IMR-90 (cell line): ENCODE data around the gene ITPKB. TPM values are rescaled to one million over a fixed set of nuclear protein-coding genes. Genes with fewer than 3 reads are reported as not detected.

Experiments
- ATAC-seq: fragments of 200-7000 bp; cut with Tn5 transposase; 2 replicates; pipeline ENCODE4 v1.9.1; 2020; ENCODE audit warnings: low read depth, mild to moderate bottlenecking, moderate library complexity
- BruUV-seq: library from RNA; stranded (reverse); fragments of 400-500 nt; replicated peaks from 2 replicates; lab custom pipeline; 2021; lab: Mats Ljungman, UMichigan
- CTCF ChIA-PET: fragments of 300-600 bp; formaldehyde crosslinking; extraction: SDS; loops from one replicate; lab custom pipeline; 2021; ENCODE audit warnings: antibody characterized with exemption; lab: Yijun Ruan, JAX
- POLR2A ChIA-PET: fragments of 300-600 bp; sonication (Branson Sonifier 250); formaldehyde crosslinking; loops from one replicate; lab custom pipeline; 2022; ENCODE audit warnings: antibody characterized with exemption; ENCODE audit not compliant: unreplicated experiment; lab: Charles Lee
- DNase-seq: peaks from one replicate; pipeline ENCODE4 v3.0.0; 2013
- H2AFZ ChIP-seq: replicated peaks from 2 replicates; pipeline ENCODE3; 2013; ENCODE audit warnings: low read length, mild to moderate bottlenecking; ENCODE audit not compliant: poor library complexity
- H2AK5ac ChIP-seq: 2 replicates; pipeline ENCODE4 v1.6.1; 2013; ENCODE audit warnings: low read depth, low read length, inconsistent platforms
- H2AK9ac ChIP-seq: replicated peaks from 2 replicates; pipeline ENCODE3; 2013; ENCODE audit warnings: mild to moderate bottlenecking, low read depth, low read length, moderate library complexity; ENCODE audit not compliant: poor library complexity
- H2BK120ac ChIP-seq: 2 replicates; pipeline ENCODE4 v1.6.1; 2013; ENCODE audit warnings: low read depth, low read length, inconsistent platforms
- H2BK15ac ChIP-seq: 3 replicates; pipeline ENCODE4 v1.6.1; 2013; ENCODE audit warnings: low read depth, low read length, inconsistent platforms
- H2BK20ac ChIP-seq: 2 replicates; pipeline ENCODE4 v1.6.1; 2013; ENCODE audit warnings: low read depth, mild to moderate bottlenecking, inconsistent platforms, low read length, moderate library complexity
- H2BK5ac ChIP-seq: 2 replicates; pipeline ENCODE4 v1.6.1; 2013; ENCODE audit warnings: mild to moderate bottlenecking, low read depth, low read length, inconsistent platforms; ENCODE audit not compliant: poor library complexity, severe bottlenecking
- H3K14ac ChIP-seq: replicated peaks from 2 replicates; pipeline ENCODE4 v1.6.1; 2013; ENCODE audit warnings: low read depth, low read length, inconsistent platforms
- H3K18ac ChIP-seq: 2 replicates; pipeline ENCODE4 v1.6.1; 2013; ENCODE audit warnings: low read depth, low read length, control low read depth
- H3K23ac ChIP-seq: 2 replicates; pipeline ENCODE4 v1.6.1; 2013; ENCODE audit warnings: low read depth, low read length, inconsistent platforms
- H3K27ac ChIP-seq: 2 replicates; pipeline ENCODE4 v1.5.1; 2013; ENCODE audit warnings: mild to moderate bottlenecking, control low read depth, low read length; ENCODE audit not compliant: insufficient read depth
- H3K27me3 ChIP-seq: 2 replicates; pipeline ENCODE4 v1.6.1; 2013; ENCODE audit warnings: low read length; ENCODE audit not compliant: control insufficient read depth, insufficient read depth
- H3K36me3 ChIP-seq: 2 replicates; pipeline ENCODE4 v1.6.1; 2013; ENCODE audit warnings: low read length, mixed read lengths; ENCODE audit not compliant: control insufficient read depth, insufficient read depth
- H3K4ac ChIP-seq: 2 replicates; pipeline ENCODE4 v1.6.1; 2013; ENCODE audit warnings: low read depth, low read length, inconsistent platforms
- H3K4me1 ChIP-seq: 2 replicates; pipeline ENCODE4 v1.6.1; 2013; ENCODE audit warnings: low read length, mixed read lengths; ENCODE audit not compliant: control insufficient read depth, insufficient read depth
- H3K4me2 ChIP-seq: 2 replicates; pipeline ENCODE4 v1.6.1; 2013; ENCODE audit warnings: low read depth, mild to moderate bottlenecking, control low read depth, low read length, moderate library complexity
- H3K4me3 ChIP-seq: 2 replicates; pipeline ENCODE4 v1.5.1; 2013; ENCODE audit warnings: low read depth, mild to moderate bottlenecking, control low read depth, low read length, moderate library complexity; ENCODE audit not compliant: insufficient read depth
- H3K56ac ChIP-seq: 2 replicates; pipeline ENCODE4 v1.6.1; 2013; ENCODE audit warnings: low read length, inconsistent platforms; ENCODE audit not compliant: insufficient read depth; ENCODE audit errors: extremely low read depth
- H3K79me1 ChIP-seq, 2 experiments: 2 replicates each; pipeline ENCODE4 v1.6.1; 2013; ENCODE audit warnings: low read length in 2 of 2, inconsistent platforms in 1 of 2, low read depth in 1 of 2
- H3K9ac ChIP-seq: 2 replicates; pipeline ENCODE4 v1.6.1; 2013; ENCODE audit warnings: low read depth, low read length, control low read depth
- H3K9me1 ChIP-seq: 2 replicates; pipeline ENCODE4 v1.6.1; 2013; ENCODE audit warnings: low read length, inconsistent platforms; ENCODE audit not compliant: insufficient read depth
- H3K9me3 ChIP-seq: 2 replicates; pipeline ENCODE4 v1.6.1; 2013; ENCODE audit warnings: low read length; ENCODE audit not compliant: control insufficient read depth, insufficient read depth
- H4K20me1 ChIP-seq: 2 replicates; pipeline ENCODE4 v1.6.1; 2013; ENCODE audit warnings: low read length, inconsistent platforms; ENCODE audit not compliant: insufficient read depth
- H4K5ac ChIP-seq: 2 replicates; pipeline ENCODE4 v1.6.1; 2013; ENCODE audit warnings: mild to moderate bottlenecking, low read depth, low read length, control low read depth
- H4K8ac ChIP-seq, 2 experiments: 2 replicates each; pipeline ENCODE4 v1.6.1; 2013; ENCODE audit warnings: low read depth in 2 of 2, low read length in 2 of 2, control low read depth in 1 of 2, inconsistent platforms in 1 of 2
- H4K91ac ChIP-seq: 2 replicates; pipeline ENCODE4 v1.6.1; 2013; ENCODE audit warnings: low read depth, low read length, inconsistent platforms; ENCODE audit not compliant: insufficient read depth
- CEBPB ChIP-seq: IDR thresholded peaks from 2 replicates; pipeline ENCODE4 v1.6.1; 2012; ENCODE audit warnings: low read depth, low read length, improper control_type of control experiment
- CHD1 ChIP-seq: IDR thresholded peaks from 2 replicates; pipeline ENCODE4 v1.6.1; 2012; ENCODE audit warnings: low read depth, low read length, improper control_type of control experiment
- FOS ChIP-seq: fragments of 150-350 bp; IDR thresholded peaks from 2 replicates; pipeline ENCODE4 v1.6.1; 2016; ENCODE audit warnings: low read depth, low read length
- MXI1 ChIP-seq: IDR thresholded peaks from 2 replicates; pipeline ENCODE4 v1.6.1; 2012; ENCODE audit warnings: low read depth, mild to moderate bottlenecking, low read length, moderate library complexity, borderline replicate concordance
- RAD21 ChIP-seq: IDR thresholded peaks from 2 replicates; pipeline ENCODE4 v1.6.1; 2012; ENCODE audit warnings: low read length, improper control_type of control experiment
- RCOR1 ChIP-seq: IDR thresholded peaks from 2 replicates; pipeline ENCODE4 v1.6.1; 2012; ENCODE audit warnings: mild to moderate bottlenecking, low read length, improper control_type of control experiment; ENCODE audit not compliant: insufficient replicate concordance
- SMC3 ChIP-seq: fragments of 150-350 bp; IDR thresholded peaks from 2 replicates; pipeline ENCODE4 v1.6.1; 2016; ENCODE audit warnings: low read depth, mild to moderate bottlenecking, antibody characterized with exemption, low read length, moderate library complexity
- USF2 ChIP-seq: fragments of 150-350 bp; IDR thresholded peaks from 2 replicates; pipeline ENCODE4 v1.6.1; 2017; ENCODE audit warnings: mild to moderate bottlenecking, antibody characterized with exemption, low read length, low read depth
- WGBS, 2 experiments: methylation state at CpG; one replicate each; pipeline versions ENCODE4 v1.1.5 to v1.1.7; 2013; ENCODE audit warnings: missing lambda C conversion rate in 2 of 2; ENCODE audit not compliant: insufficient read length in 1 of 2; ENCODE audit errors: extremely low coverage in 2 of 2; 5-methylcytosine and 5-hydroxymethylcytosine counted together
- dilution Hi-C: fragments of 300-500 bp; cut with HindIII; formaldehyde crosslinking; loops from one replicate; pipeline ENCODE4 v1.14.3; 2018; ENCODE audit warnings: low sequenced_read_pairs; ENCODE audit not compliant: unreplicated experiment
- in situ Hi-C: fragments of 300-500 bp; cut with MboI; formaldehyde crosslinking; loops from 3 replicates; pipeline ENCODE4 v1.14.3; 2019; ENCODE audit warnings: low sequenced_read_pairs, inconsistent platforms, mixed read lengths
- intact Hi-C: fragments of 100-400 bp; cut with micrococcal nuclease; formaldehyde crosslinking; loops from 2 replicates; pipeline ENCODE4 v1.10.0; 2022
- polyA plus RNA-seq, 3 experiments: library from polyadenylated mRNA; depleted of rRNA; stranded (reverse); fragments of >200 nt; gene quantifications; 2 replicates each; pipeline ENCODE4 v1.2.3, GENCODE V29; 2012; ENCODE audit warnings: low replicate concordance in 1 of 3
- total RNA-seq: library from RNA; depleted of rRNA; stranded (reverse); fragments of >200 nt; gene quantifications from 2 replicates; pipeline ENCODE4 v1.2.3, GENCODE V29; 2012

The ITPKB gene
- total and polyA plus RNA-seq, 2 of the 4 experiments (the other 2 are of a cell fraction): 0.72 to 1.4 TPM

DNA sequence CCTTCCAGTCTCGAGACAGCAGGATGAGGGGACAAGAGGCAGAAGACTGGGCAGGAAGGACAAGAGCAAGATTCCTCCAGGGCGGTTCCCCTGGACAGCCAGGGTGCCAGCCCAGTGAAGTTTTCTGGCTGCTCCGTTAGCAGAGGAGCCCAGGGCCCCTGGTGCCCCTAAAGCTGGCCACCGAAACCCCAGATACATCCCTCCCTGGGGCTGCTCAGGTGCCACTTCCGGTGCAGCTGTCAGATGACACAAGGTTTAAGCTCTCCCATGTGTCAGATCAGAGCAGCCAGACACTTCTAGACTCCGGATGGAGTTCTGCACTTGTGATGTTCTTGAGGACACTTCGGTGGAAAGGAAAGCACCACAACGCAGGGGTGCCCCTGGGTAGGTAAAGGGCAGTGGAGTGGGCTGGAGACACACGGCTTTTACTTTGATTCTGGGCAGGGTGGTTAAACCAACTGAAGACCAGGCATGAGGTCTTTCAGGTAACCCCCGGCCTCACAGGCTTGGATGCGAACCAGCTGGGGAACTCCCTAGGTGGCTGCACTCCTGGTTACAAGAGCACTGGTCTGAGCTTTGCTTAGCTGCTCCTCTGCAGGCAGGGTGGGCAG lies 85.7 kb downstream of the ITPKB start:
- ATAC-seq: peak; percentile 10; the same call in 1 of the 2 replicates
- Histone ChIP-seq H3K23ac (no peak overlapping the region), H3K9me1 (peaks cover 17% of the 10 kb centered on the region), H4K20me1 (no peaks in the 10 kb centered on the region), H4K5ac (peak overlapping the region; percentile 13), H3K18ac (peak overlapping the region; percentile 5; the same call in 1 of the 2 replicates), H3K4me1 (peaks cover 17% of the 10 kb centered on the region), H3K14ac (peak overlapping the region; percentile 46), H2AK9ac (no peak overlapping the region), H3K27ac (no peak overlapping the region), H2BK20ac (peak overlapping the region; percentile 80; the same call in 1 of the 2 replicates), H3K9me3 (no peaks in the 10 kb centered on the region), H3K36me3 (no peaks in the 10 kb centered on the region; the same call in 1 of the 2 replicates), H3K4ac (peak overlapping the region; percentile 57), H3K9ac (no peak overlapping the region), H3K56ac (no peak overlapping the region), H2BK15ac (no peak overlapping the region), H3K4me2 (no peak overlapping the region), H3K27me3 (no peaks in the 10 kb centered on the region), H4K8ac (peak overlapping the region; percentile 75 to 97; a peak in 3 of 4 replicates), H4K91ac (peak overlapping the region; percentile 49), H3K4me3 (no peak overlapping the region), H2BK120ac (peak overlapping the region; percentile 70), H3K79me1 (no peaks in the 10 kb centered on the region), H2BK5ac (no peak overlapping the region), H2AK5ac (peak overlapping the region; percentile 14; the same call in 1 of the 2 replicates), H2AFZ (peak overlapping the region; percentile 86)
- dilution Hi-C loops (no loop called here), intact Hi-C loops (no loop called here), in situ Hi-C loops (no loop called here)
- ChIA-PET CTCF (no interaction called here), POLR2A (interaction anchor here (0.7 kb wide), 1 partner anchor 9 kb away, joined by 3 read pairs; no protein-coding TSS in a partner anchor)
- no peak for DNase-seq
- no peak for TF ChIP-seq CHD1
- TF ChIP-seq RAD21: no peak
- no peak for TF ChIP-seq CEBPB
- no peak for TF ChIP-seq RCOR1
- no peak for TF ChIP-seq MXI1
- no peak for TF ChIP-seq FOS
- no peak for TF ChIP-seq USF2
- no peak for TF ChIP-seq SMC3
- WGBS, 2 experiments: 83% methylated on average over 3 of the region's 11 CpGs; no CpG with 5 or more reads in 1 of the 2 experiments
- BruUV-seq: no TSS peak
